DMS153 treated with DMSO at 0.1 percent for 48 hours (cell line): Measurements from ENCODE around the gene MPPE1.
"Not testable (repeated sequence)": the region's sequence is repeated elsewhere in the genome, so short reads cannot be mapped to it uniquely, and the experiment has no call there.

Source experiments
- DNase-seq: peaks from one replicate; lab custom pipeline; 2025; ENCODE audit not compliant: unreplicated experiment; lab: John Stamatoyannopoulos, UW

Gene MPPE1

GRCh38 chr18:11925800-11926481, 17.8 kb upstream of the MPPE1 start:
- no peak for DNase-seq

- DNase-seq, result no peak
Observed at GRCh38 chr18:11923450-11923849, 15.3 kb upstream of the MPPE1 start.

GRCh38 chr18:11919522-11919921, 11.4 kb upstream of the MPPE1 start:
- not testable (repeated sequence) for DNase-seq

- DNase-seq, result not testable (repeated sequence)
Observed at GRCh38 chr18:11916880-11917279, 8.8 kb upstream of the MPPE1 start.

- DNase-seq, result peak; percentile 5
Observed at GRCh38 chr18:11909591-11910026, 1.5 kb upstream of the MPPE1 start.

- DNase-seq, result no peak
Observed at GRCh38 chr18:11909061-11909455, 941 bp upstream of the MPPE1 start.

GRCh38 chr18:11906926-11907874, 917 bp downstream of the MPPE1 start:
- no peak for DNase-seq

GRCh38 chr18:11906176-11906575, 1.9 kb downstream of the MPPE1 start:
- no peak for DNase-seq

GRCh38 chr18:11905613-11906012, 2.5 kb downstream of the MPPE1 start:
- DNase-seq, result no peak

GRCh38 chr18:11902522-11903292, 5.4 kb downstream of the MPPE1 start:
- no peak for DNase-seq

- DNase-seq, result no peak
Observed at GRCh38 chr18:11901826-11902438, 6.2 kb downstream of the MPPE1 start.

- no peak for DNase-seq
Observed at GRCh38 chr18:11899063-11899462, 9.1 kb downstream of the MPPE1 start.

- no peak for DNase-seq
Observed at GRCh38 chr18:11897781-11898180, 10.3 kb downstream of the MPPE1 start.

- not testable (repeated sequence) for DNase-seq
Observed at GRCh38 chr18:11892438-11892837, 15.7 kb downstream of the MPPE1 start.

- no peak for DNase-seq
Observed at GRCh38 chr18:11891737-11892136, 16.4 kb downstream of the MPPE1 start.

GRCh38 chr18:11889284-11889683, 18.8 kb downstream of the MPPE1 start:
- DNase-seq, result no peak

- DNase-seq, result no peak
Observed at GRCh38 chr18:11888726-11889125, 19.4 kb downstream of the MPPE1 start.

- no peak for DNase-seq
Observed at GRCh38 chr18:11887328-11888128, 20.6 kb downstream of the MPPE1 start.

GRCh38 chr18:11886577-11887110, 21.5 kb downstream of the MPPE1 start:
- DNase-seq, result no peak
